Umbilical cord (tissue), 2 donors: ENCODE measurements around the gene NUDT15. TPM values are rescaled to one million over a fixed set of nuclear protein-coding genes. Genes with fewer than 3 reads are reported as not detected.
"Not testable (repeated sequence)": the region's sequence is repeated elsewhere in the genome, so short reads cannot be mapped to it uniquely, and the experiment has no call there.

ENCODE experiments used
- DNase-seq: peaks from one replicate; pipeline ENCODE4 v3.0.0-alpha.2; 2015; ENCODE audit warnings: low spot score
- total RNA-seq: library from RNA; depleted of rRNA; stranded (reverse); fragments of >200 nt; gene quantifications from one replicate; pipeline ENCODE4 v1.2.3, GENCODE V29; 2014; ENCODE audit warnings: low replicate concordance; ENCODE audit not compliant: insufficient read depth

NUDT15 gene
- 7.7 TPM for total RNA-seq

DNA sequence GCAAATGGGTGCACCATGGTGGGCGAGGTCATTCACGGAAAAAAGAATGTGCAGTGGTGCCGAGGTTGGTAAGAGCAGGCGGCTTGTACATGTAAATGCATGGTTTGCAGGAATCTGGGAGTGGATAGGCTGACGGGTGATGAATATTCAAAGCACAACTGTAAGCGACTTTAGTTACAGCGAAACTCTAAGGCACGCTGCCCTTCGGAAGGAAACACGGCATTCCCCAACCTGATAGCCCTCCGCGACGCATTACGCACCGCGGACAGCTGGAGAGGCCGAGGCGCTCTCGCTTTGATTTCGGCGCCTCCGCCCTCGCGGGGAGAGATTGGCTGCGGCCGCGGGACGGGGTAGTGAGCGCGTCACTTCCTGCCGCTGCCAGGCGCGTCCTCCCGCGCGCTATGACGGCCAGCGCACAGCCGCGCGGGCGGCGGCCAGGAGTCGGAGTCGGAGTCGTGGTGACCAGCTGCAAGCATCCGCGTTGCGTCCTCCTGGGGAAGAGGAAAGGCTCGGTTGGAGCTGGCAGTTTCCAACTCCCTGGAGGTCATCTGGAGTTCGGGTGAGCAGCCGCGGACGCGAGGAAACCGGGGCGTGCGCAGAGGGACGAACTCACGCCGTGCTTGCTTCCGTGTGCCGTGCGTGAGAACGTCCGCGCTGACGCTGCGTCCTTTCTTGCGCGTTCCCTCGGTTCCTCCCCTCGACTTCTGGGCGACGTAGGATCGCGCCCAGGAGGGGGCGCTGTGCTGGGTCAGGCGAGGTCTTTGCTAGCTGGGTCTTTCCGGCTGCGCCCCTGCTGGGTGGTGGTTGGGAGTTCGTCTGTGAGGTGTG is at the start of gene NUDT15:
Gene NUDT15 (plus strand): TSS at position 381 of the 828 bp plus-strand sequence. CDS start 21 bp downstream, at position 402.
- peak; percentile 98 for DNase-seq

DNA sequence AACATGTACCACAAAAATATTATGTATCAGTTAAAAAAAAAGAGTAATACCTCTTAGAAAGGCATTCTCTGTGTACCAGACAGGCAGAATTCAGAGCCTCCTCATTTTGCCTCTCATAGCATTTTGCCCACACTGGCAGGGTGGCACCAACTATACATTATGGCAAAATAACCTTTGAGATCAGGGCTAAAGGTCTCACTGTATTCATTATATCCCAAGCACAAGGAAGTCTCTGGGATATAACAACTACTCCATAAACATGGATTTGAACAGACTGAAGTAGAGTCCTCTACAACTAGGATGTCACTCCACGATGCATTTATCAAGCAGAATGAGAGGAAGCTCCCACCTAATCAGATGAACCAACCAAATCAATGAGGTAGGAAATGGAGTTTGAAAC is 47.1 kb upstream of the NUDT15 start:
- DNase-seq = no peak

- no peak for DNase-seq
Observed at GRCh38 chr13:47990920-47991466, 46.5 kb upstream of the NUDT15 start.

- DNase-seq = no peak
Observed at GRCh38 chr13:47991859-47992258, 45.7 kb upstream of the NUDT15 start.

- DNase-seq = no peak
Observed at GRCh38 chr13:47997384-47997783, 40.1 kb upstream of the NUDT15 start.

- no peak for DNase-seq
Observed at GRCh38 chr13:47999973-48000372, 37.6 kb upstream of the NUDT15 start.

- no peak for DNase-seq
Observed at GRCh38 chr13:48000559-48001113, 36.9 kb upstream of the NUDT15 start.

- peak; percentile 94 for DNase-seq
Observed at GRCh38 chr13:48001114-48001881, 36.2 kb upstream of the NUDT15 start, which contains the start of gene SUCLA2. TSS of gene SUCLA2 (minus strand) at chr13:48001273. CDS start at chr13:48001269, 4 bp downstream.

DNA sequence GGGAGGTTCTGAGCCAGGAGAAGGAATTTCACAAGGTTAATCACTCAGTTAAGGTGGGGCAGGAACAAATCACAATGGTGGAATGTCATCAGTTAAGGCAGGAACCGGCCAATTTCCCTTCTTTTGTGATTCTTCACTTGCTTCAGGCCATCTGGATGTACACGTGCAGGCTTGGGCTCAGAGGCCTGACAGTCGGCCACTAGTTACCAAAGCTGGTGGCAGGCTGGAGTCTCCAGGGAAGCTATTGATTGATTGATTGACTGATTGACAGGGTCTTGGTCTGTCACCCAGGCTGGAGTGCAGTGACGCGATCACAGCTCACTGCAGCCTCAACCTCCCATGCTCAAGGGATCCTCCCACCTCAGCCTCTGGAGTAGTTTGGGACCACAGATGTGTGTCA is 35.5 kb upstream of the NUDT15 start:
- not testable (repeated sequence) for DNase-seq

GRCh38 chr13:48004201-48004600 is 33.3 kb upstream of the NUDT15 start:
- peak; percentile 3 for DNase-seq

- DNase-seq = no peak
Observed at GRCh38 chr13:48006396-48006795, 31.1 kb upstream of the NUDT15 start.

DNA sequence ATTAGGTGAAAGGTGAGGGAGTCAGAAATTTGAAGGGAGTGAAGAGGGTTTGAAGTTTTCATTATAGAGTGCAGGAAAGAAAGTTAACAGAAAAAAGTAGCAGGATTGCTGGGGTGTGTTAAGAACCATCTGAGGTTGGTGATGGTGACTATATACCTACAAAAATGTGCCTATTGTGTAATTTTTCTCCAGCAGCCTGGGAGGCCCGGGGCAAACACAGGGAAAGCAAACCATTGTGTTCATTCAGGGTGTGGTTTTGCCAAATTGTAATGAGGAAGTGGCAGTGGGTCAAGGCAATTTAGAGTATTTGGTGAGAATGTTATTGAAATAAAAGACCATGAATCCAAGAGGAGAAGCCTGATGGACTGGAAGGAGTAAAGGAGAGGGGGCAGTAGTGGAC is 28.2 kb upstream of the NUDT15 start:
- DNase-seq = no peak

- DNase-seq = no peak
Observed at GRCh38 chr13:48010698-48011097, 26.8 kb upstream of the NUDT15 start.

DNA sequence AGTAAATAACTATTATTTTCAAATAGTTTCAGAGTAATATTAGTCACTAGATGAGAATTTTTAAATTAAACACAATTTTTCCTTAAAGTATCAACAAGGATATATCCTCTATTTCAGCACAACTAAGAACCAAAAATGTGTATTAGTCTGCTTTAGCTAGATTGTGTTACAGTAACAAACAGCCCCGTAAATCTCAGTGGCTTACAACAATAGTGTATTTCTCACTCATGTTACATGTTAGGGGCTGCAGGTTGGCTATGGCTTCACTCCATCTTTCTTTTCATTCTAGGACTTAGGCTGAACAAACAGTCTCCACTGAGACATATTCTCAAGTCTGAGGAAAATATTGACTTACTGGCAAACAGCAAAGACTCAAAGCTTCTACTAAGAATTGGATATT is 24.9 kb upstream of the NUDT15 start:
- DNase-seq = no peak

GRCh38 chr13:48014359-48014758 is 23.2 kb upstream of the NUDT15 start:
- no peak for DNase-seq

DNA sequence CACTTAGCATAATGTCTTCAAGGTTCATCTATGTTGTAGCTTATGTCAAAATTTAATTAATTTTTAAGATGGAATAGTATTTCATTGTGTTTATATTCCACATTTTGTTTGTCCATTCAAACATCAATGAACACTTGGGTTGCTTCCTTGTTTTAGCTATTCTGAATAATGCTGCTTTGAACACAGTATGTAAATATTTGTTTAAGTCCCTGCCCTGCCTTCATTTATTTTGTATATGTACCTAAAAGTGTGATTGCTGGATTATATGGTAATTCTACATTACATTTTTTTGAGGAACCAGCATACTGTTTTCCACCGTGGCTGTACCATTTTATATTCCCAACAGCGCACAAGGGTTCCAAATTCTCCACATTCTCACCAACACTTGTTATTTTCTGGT is 18.9 kb upstream of the NUDT15 start:
- DNase-seq = no peak

DNA sequence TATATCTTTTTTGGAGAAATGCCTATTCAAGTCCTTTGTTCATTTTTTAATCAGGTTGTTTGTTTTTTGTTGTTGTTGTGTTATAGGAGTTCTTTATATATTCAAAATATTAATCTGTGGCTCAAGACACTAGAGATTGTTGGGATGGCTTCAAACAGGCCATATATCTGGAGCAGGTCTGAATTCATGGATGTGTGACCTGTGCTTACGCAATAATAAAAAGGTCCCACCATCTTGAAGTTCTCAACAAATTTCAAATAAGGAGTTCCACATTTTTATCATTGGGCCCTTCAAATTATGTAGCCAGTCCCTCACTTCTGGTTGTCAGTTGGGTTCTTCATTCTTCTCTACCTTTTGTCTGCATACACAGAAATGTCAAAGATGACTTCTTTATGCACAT is 17.7 kb upstream of the NUDT15 start:
- DNase-seq = no peak

DNA sequence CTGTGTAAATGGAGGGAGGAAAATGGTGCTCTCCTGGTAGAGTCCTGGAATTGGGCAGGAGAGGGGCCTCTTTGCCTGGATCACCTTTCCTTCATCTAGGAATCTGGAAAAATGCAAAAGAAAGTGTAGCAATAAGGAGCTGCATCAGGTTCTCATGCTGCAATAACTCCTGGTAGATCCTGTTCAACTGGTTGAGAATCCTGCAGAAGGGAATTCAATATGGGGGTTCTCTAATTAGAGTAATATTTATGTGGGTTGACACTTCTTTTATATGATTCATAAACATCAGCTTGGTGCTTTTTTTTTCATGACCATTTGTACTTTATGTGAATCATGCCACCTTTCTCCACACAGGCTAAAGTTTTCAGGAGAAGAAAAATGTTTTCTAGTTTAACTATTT is 9.5 kb upstream of the NUDT15 start:
- no peak for DNase-seq

- no peak for DNase-seq
Observed at GRCh38 chr13:48029859-48030258, 7.7 kb upstream of the NUDT15 start.

DNA sequence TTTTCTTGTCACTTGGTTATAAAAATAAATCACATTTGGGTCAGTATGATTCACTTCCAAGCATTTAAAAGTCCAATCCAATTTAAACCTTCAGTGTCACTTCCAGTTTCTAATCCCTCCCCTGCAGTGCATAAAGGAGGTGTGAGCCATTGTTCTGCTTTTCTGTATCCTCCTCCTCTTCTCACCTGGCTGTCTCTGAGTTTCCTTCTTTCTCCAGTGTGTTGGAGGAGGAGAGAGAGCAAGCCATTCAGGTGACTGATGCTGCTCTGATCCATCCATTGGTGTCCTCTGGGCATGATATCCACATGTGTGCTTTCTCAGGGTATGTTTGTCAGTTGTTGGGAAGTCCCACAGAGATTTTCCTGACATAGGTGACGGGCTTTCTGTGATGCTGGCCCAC is 1.2 kb downstream of the NUDT15 start:
- no peak for DNase-seq

GRCh38 chr13:48040049-48040448 is 2.5 kb downstream of the NUDT15 start:
- no peak for DNase-seq

- DNase-seq = no peak
Observed at GRCh38 chr13:48040896-48041295, 3.4 kb downstream of the NUDT15 start.
